Tibial nerve (tissue), 4 donors: ENCODE measurements around the gene ATP13A2.

ENCODE experiments used
- EP300 ChIP-seq, 2 donors: sonication (generic); formaldehyde crosslinking; IDR thresholded peaks; one replicate each; pipeline ENCODE4 v1.6.1; 2017; ENCODE audit warnings: antibody characterized with exemption in 2 of 2, mild to moderate bottlenecking in 1 of 2
- POLR2A ChIP-seq, 2 donors: fragments of 450-650 bp; IDR thresholded peaks; one replicate each; pipeline ENCODE4 v1.6.1; 2017; ENCODE audit warnings: antibody characterized with exemption in 2 of 2, mild to moderate bottlenecking in 2 of 2, moderate library complexity in 2 of 2
- TF ChIP-seq, protein P1 (sequence below), 5 experiments: fragments of 200-600 bp in 3 of 5; fragments of 450-650 bp in 2 of 5; sonication (generic) in 3 of 5; IDR thresholded peaks; one replicate each; pipeline ENCODE4 v1.5.1; 2016 to 2019; ENCODE audit warnings: antibody characterized with exemption in 5 of 5, mild to moderate bottlenecking in 3 of 5, moderate library complexity in 2 of 5

DNA sequence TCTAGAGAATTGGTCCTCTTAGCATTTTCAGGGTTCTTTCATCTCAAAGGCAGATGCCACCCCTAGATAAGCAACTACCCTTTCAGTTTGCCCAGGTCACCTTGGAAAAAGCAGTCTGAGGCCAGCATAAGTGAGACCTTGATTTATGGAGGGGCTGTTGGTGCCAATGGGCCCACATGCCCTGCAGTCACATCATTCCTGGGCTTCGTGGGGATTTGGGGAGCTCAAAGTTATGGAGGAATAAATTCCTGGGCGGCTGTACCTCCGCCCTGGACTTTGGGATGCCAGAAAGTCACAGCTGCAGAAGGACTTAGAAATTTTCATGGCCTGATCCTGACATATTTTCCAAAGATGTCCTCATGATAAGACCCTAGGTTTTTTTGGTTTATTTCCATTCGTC lies 44.8 kb upstream of the ATP13A2 start:
- TF ChIP-seq, protein P1, sequence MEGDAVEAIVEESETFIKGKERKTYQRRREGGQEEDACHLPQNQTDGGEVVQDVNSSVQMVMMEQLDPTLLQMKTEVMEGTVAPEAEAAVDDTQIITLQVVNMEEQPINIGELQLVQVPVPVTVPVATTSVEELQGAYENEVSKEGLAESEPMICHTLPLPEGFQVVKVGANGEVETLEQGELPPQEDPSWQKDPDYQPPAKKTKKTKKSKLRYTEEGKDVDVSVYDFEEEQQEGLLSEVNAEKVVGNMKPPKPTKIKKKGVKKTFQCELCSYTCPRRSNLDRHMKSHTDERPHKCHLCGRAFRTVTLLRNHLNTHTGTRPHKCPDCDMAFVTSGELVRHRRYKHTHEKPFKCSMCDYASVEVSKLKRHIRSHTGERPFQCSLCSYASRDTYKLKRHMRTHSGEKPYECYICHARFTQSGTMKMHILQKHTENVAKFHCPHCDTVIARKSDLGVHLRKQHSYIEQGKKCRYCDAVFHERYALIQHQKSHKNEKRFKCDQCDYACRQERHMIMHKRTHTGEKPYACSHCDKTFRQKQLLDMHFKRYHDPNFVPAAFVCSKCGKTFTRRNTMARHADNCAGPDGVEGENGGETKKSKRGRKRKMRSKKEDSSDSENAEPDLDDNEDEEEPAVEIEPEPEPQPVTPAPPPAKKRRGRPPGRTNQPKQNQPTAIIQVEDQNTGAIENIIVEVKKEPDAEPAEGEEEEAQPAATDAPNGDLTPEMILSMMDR (IDR thresholded peaks at IDR 0.05): no peak
- TF ChIP-seq EP300 (IDR thresholded peaks at IDR 0.05) (no peak), POLR2A (IDR thresholded peaks at IDR 0.05) (no peak)
